Omental fat pad (tissue), 4 donors: ENCODE results near the gene CNTNAP2. TPM values are rescaled to one million over a fixed set of nuclear protein-coding genes. Genes with fewer than 3 reads are reported as not detected.

Source experiments
- ATAC-seq: fragments of 150-250 bp; one replicate; pipeline ENCODE4 v1.9.1; 2016; ENCODE audit warnings: mild to moderate bottlenecking, moderate library complexity; ENCODE audit not compliant: low FRiP score
- DNase-seq: peaks from one replicate; pipeline ENCODE4 v3.0.0-alpha.2; 2019; ENCODE audit warnings: low spot score
- total RNA-seq, 4 donors: library from RNA; depleted of rRNA; stranded (reverse); fragments of >200 nt; gene quantifications; one replicate each; pipeline ENCODE4 v1.1.0, GENCODE V29; 2016
- TF ChIP-seq, protein P1 (sequence below), 3 donors: fragments of 450-650 bp; IDR thresholded peaks; one replicate each; pipeline ENCODE4 v1.5.1; 2016 to 2017; ENCODE audit warnings: antibody characterized with exemption in 3 of 3, mild to moderate bottlenecking in 3 of 3, moderate library complexity in 2 of 3

Gene CNTNAP2
- total RNA-seq, 4 donors from 2014 or later, result 0.38 to 1.5 (median 1.1) TPM; not detected in 1

DNA sequence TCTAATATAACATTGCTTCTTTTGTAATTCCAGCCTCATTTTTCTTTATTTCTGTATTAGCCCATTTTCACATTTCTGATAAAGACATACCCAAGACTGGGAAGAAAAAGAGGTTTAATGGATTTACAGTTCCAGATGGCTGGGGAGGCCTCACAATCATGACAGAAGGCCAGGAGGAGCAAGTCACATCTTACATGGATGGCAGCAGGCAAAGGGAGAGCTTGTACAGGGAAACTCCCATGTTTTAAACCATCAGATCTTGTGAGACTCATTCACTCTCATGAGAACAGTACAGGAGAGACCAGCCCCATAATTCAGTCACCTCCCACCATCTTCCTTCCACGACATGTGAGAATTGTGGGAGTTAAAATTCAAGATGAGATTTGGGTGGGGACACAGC lies 510.3 kb downstream of the CNTNAP2 start:
- DNase-seq (no peak), ATAC-seq (no peak)
- TF ChIP-seq, protein P1, sequence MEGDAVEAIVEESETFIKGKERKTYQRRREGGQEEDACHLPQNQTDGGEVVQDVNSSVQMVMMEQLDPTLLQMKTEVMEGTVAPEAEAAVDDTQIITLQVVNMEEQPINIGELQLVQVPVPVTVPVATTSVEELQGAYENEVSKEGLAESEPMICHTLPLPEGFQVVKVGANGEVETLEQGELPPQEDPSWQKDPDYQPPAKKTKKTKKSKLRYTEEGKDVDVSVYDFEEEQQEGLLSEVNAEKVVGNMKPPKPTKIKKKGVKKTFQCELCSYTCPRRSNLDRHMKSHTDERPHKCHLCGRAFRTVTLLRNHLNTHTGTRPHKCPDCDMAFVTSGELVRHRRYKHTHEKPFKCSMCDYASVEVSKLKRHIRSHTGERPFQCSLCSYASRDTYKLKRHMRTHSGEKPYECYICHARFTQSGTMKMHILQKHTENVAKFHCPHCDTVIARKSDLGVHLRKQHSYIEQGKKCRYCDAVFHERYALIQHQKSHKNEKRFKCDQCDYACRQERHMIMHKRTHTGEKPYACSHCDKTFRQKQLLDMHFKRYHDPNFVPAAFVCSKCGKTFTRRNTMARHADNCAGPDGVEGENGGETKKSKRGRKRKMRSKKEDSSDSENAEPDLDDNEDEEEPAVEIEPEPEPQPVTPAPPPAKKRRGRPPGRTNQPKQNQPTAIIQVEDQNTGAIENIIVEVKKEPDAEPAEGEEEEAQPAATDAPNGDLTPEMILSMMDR (IDR thresholded peaks at IDR 0.05), result no peak

DNA sequence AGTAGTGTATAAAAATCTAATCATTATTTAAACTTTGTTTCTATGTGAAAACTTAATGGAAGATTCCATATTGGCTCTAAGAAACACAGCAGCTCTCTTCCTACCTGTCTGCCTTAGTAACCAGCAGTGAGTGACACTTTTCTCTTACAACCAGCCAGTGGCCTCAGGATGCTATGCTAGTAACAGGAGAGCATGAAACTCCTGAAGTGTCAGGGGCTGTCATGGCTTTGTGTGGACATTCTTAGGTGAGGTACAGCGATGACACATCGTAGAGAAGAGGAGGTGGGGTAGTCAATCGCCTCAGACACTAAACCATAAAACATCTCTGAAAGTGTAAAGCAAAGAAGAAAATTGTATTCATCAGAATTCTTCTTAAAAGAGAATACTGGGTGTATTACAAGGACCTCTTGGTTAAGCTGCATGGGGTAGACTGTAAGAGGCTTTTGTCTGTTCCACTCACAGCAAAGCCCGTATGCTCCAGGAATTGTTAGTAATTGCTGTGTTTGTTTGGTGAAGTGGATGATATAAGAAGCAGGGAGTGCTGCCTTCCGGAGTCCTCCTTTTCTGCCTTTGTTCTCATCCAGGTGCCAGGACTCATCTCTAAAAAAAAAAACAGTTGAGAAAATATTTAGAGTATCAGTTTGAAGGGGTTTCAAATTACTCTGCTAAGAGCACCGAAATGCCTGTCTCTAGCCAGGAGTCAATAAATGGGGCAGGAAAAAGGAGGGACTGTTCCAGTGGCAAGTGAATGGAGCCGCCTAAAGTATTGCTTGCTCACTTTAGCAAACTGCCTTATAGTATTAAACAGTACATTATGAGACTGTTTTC lies 518.8 kb downstream of the CNTNAP2 start:
- TF ChIP-seq, protein P1 (IDR thresholded peaks at IDR 0.05), result no peak
- ATAC-seq (no peak), DNase-seq (no peak)

DNA sequence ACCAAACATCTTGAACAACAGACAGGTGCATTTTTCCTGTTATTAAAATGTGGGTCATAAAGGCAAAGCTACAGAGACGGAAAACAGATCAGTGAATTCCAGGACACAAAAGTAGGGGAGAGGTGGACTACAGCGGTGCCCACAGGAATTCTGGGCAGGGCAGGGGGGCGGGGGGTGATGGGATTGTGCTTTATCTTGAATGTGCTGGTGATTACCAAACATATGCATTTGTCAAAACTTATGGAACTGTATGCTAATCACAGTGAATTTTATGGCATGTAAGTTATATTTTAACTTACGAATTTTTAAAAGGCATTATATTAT lies 519.4 kb downstream of the CNTNAP2 start:
- DNase-seq (no peak), ATAC-seq (no peak)
- TF ChIP-seq, protein P1 (IDR thresholded peaks at IDR 0.05), result no peak

DNA sequence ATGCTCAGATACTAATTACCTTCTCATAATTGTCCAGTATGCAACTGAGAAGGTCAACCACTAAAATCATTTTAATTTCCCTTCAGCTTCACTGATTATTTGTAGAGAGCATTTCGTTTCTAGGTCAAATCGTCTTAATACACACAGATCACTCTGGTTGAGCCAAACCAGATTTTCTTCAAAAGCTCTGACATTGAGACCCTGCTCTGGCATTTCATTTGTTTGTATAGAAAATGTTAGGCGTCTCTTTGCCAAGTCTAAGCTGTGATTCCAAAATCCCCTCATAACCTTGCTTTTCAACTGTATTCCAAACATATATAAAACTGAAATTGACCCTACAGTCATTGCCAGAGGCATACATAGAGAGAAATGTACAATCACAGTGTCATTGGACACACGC lies 520.0 kb downstream of the CNTNAP2 start:
- TF ChIP-seq, protein P1 (IDR thresholded peaks at IDR 0.05), result no peak
- DNase-seq (no peak), ATAC-seq (no peak)

DNA sequence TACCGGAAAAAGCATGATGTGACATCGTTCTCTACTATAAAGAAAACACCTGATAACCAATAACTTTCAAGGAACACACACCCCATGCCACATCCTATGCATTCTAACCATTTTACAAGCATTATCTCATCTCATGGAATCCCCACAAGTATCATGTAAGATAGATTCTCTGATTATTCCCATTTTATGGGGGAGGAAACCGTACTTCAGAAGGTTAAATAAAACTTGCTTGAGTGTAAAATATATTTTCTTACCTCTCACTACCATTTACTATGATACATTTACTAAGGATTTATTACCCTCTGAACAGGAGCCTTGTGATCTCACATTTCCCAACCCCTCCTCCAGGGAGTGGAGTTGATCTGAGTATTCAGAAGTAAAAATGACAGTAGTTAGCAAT lies 522.7 kb downstream of the CNTNAP2 start:
- no peak for ATAC-seq
- DNase-seq, result no peak
- TF ChIP-seq, protein P1 (IDR thresholded peaks at IDR 0.05), result no peak

DNA sequence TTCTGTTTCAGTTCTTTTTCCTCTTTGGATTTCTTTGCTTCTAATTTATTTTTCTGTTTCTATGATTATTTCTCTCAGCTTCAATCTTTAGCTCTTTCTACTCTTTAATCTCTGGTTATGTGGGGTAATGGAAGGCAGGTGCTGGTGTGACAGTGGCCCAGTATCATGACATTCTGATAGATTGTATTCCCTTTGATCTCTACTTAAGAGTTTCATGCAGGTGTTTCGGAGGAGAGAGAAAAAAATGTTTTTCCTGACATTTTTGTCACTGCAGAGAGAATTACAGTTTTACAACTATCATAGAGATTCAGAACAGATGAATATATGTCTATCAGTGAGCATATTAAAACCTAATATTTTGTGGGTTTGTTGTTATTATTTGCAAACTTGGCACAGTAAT lies 524.9 kb downstream of the CNTNAP2 start:
- ATAC-seq (no peak), DNase-seq (no peak)
- TF ChIP-seq, protein P1 (IDR thresholded peaks at IDR 0.05), result no peak

DNA sequence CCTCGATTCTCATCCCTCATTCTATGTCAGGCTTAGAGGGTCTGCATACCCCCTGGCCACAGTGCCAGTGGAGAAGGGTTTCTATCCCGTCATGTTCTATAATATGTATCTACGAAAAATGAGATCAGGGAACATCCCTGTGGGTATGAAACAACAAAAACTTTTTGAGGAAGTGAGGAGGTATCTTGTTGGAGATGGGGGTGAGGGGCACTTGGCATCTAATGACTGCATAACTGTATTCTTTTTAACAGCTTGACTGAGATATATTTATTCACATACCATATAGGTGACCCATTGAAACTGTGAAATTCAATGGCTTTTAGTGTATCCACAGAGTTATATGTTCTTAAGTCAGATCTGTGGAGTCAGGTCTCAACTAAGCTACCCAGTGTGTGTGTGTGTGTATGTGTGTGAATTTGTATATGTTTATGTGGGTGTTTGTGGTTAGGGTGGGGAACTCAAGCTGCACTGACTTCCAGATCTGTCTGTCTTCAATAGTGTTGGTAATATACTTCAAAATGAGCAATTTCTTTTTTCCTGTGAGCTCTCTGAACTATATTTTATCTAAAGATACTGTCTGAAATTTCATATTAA lies 528.9 kb downstream of the CNTNAP2 start:
- TF ChIP-seq, protein P1 (IDR thresholded peaks at IDR 0.05), result no peak
- ATAC-seq (no peak), DNase-seq (no peak)
